Femur (tissue), 1 donor: ENCODE measurements around the gene COL23A1.
"Not testable (repeated sequence)": the region's sequence is repeated elsewhere in the genome, so short reads cannot be mapped to it uniquely, and the experiment has no call there.

Experiments used
- DNase-seq: peaks from one replicate; pipeline ENCODE4 v3.0.0-alpha.2; 2017

The COL23A1 gene

DNA sequence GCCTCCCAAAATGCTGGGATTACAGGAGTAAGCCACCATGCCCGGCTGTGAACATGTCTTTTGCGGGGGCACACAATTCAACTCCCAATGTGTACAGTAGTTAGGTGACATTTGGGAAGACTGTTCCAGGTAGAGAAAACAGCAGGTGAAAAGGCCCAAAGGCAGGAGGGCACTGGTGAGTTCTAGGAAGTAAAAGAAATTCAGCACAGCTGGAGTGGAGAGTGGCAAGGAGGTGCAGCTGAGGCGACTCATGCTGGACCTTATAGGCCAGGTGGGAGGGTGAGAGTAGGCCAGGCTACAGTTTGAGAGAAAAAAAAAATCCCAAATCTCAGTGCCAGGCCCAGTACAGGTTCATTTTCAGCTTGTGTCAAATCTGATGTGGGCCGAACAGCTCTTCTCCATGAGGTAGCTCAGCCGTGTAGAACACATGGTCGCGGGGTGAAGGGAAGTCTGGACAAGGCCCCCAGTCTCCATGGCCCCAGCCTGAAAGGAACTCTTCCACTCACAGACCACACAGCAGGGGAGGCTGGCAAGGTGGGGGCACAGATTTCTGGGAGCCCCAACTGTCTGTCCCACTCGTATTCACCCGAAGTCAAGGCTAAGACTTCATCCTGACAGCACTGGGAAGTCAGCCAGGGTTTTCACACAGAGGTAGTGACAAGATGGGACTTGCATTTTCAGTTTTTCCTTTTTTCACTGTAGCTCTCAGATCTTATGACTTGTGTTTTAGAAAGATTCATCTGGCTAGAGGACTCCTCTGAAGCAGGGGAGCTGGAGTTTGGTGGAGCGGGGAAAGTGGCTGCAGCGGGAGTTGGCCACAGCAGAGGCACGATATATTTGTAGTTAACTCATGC lies 390.4 kb downstream of the COL23A1 start:
- DNase-seq = no peak

DNA sequence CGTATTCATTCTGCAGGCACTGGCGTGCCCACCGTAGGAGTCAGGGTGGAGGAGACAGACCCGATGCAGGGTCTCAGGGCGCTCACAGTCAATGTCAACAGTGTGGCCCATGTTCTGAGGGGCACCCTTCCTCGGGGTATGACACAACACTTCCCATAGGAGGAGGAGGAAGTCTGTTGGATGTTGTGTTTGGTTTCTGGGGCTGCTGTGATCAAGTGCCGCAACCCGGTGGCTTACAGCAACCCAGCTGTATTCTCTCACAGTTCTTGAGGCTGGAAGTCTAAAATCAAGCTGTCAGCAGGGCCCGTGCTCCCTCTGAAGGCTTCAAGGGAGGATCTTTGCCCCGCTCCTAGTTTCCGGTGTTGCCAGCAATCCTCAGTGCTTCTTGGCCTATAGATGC lies 391.5 kb downstream of the COL23A1 start:
- DNase-seq = no peak

DNA sequence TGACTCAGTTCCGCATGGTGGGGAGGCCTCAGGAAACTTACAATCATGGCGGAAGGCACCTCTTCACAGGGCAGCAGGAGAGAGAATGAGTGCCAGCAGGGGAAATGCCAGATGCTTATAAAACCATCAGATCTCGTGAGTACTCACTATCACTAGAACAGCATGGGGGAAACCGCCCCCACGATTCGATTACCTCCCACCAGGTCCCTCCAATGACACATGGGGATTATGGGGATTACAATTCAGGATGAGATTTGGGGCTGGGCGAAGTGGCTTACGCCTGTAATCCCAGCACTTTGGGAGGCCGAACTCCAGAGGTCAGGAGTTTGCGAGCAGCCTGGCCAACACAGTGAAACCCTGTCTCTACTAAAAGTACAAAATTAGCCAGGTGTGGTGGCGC lies 392.0 kb downstream of the COL23A1 start:
- DNase-seq = not testable (repeated sequence)

DNA sequence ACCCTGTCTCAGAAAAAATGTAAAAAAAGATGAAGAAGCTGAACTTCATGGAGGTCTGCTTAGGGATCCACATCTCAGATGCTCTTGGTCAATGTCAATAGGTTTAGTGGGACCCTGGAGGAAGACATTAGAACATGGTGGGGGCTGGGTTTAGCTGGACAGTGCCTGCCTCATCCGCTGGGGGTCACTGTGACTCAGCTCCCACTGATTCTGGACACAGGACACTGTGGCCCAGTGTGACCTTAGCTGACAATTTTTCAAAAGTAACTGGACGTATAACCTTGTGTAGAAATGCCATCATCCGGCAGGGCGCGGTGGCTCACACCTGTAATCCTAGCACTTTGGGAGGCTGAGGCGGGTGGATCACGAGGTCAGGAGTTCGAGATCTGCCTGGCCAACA lies 393.2 kb downstream of the COL23A1 start:
- DNase-seq = no peak

DNA sequence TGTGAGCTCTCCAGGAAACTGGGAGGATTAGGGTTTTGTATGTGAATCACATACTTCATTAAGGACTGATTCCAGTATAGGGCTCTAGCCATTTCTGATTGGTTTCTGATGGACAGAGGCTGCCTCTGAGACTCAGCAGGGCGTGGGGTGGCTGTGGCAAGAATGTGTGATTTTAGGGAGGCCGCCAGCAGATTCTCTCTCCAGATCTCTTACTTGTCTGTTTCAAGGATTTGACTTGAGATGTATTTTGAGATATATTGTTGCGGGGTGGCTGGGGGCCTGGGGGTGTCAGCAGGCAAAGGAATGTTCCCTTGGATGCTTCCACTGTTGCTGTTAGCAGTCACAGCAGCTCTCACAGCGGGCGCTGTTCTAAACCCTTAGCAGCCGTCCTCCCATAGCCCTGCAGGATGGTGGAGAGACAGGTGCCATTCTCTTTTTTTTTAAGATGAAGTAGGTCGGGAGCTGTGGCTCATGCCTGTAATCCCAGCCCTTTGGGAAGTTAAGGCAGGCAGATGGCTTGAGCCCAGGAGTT lies 393.8 kb downstream of the COL23A1 start:
- DNase-seq = no peak

DNA sequence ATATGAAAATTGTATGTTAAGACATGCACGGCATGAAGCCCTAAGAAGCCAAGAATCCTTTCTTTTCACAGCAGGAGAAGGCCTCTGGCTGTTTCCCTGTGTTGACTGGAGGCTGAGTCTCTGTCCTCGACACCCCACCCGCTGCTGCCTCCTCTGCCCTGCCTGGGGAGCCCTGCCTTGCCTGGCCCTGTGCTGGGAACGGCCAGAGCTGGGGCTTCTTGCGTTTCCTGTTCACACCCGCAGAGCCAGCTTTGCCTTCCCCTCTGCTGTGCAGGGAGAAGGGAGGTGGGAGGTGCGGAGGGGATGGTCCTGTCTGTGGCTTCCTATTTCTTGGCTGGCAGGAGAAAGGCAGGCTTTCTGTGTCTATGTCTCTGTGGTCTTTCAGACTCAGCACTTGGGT lies 396.2 kb downstream of the COL23A1 start:
- no peak for DNase-seq

DNA sequence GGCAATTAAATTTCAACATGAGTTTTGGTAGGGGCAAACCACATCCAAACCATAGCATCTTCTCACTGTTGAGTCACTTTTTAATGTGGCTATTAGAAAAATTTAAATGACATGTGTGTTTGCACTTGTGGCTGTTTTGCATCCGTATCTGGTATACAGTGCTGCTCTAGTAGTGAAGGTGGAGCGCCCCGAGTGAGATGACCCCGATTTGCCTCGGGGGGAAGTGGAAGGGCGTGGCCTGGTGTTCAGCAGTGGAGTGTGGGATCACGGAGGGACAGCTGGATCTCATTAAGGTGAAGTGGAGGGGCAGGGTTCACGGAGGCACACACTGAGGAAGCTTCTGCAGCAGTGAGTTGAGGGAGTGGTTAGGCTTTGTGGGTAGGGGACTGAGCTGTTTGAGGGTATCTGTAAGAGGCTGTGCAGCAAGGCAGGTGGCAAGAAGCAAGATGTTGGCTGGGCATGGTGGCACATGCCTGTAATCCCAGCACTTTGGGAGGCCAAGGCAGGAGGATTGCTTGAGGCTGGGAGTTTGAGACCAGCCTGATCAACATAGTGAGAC lies 396.9 kb downstream of the COL23A1 start:
- DNase-seq = no peak

DNA sequence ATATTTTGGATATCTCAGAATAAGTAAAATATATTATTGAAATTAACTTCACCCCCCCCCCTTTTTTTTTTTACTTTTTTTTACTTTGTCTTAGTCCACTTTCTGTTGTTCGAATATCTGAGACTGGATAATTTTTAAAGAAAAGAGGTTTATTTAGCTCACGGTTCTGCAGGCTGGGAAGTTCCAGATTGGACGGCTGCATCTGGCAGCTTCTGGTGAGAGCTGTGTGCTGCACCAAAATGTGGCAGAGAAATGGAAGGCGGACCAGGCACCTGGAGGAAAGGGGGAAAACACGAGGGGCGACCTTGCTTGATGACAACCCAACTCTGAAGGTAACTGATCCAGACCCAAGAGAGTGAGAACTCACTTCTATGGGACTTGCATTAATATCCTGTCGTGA lies 397.4 kb downstream of the COL23A1 start:
- no peak for DNase-seq

DNA sequence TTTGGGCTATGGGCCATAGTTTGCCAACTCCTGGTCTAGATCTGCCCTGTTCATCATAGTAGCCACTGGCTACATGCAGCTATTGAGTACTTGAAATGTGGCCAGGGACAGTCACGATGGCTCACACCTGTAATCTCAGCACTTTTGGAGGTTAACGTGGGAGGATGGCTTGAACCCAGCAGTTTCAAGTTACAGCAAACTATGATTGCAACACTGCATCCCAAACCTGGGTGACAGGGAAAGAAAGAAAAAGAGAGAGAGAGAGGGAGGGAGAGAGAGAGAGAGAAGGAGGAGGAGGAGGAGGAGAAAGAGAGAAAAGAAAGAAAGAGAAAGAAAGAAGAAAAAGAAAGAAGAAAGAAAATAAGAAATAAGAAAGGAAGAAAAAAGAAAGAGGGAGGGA lies 397.9 kb downstream of the COL23A1 start:
- DNase-seq = no peak

DNA sequence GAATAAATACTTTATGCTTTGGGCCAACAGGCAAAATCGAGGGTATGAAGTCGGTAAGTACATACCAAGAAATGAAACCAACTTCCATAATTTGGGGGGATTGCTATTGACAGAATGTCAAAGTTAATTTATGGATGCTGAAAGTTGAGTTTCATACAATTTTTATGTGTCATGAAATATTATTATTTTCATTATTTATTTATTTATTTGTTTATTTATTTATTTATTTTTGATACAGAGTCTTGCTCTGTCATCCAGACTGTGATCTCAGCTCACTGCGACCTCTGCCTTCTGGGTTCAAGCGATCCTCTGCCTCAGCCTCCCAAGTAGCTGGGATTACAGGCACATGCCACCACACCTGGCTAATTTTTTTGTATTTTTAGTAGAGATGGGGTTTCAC lies 398.5 kb downstream of the COL23A1 start:
- DNase-seq = no peak

DNA sequence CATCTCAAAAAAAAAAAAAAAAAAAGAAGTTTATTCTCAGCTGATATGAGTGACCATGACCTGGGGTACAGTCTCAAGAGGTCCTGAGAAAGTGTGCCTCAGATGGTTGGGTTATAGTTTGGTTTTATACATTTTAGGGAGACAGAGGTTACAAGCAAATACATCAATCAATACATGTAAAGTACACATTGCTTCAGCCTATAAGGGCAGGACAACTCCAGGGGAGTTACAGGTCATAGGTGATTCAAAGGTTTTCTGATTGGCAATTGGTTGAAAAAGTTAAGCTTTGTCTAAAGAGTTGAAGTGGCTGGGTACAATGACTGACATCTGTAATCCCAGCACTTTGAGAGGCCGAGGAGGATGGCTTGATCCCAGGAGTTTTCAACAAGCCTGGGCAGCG lies 400.8 kb downstream of the COL23A1 start:
- DNase-seq = no peak
